Activated T-helper 1 cell treated with anti-CD3 and anti-CD28 coated beads, Interleukin-12 subunit alpha, Interleukin-12 subunit beta, Interleukin-2, Interleukin-4 antibody, amounts not matched to agents 30 ng/mL and 10 ng/mL and 1 ng/mL, durations not matched to agents 14 hours and 24 hours and 36 hours (primary cell): ENCODE measurements around the gene CLINT1. TPM values are rescaled to one million over a fixed set of nuclear protein-coding genes. Genes with fewer than 3 reads are reported as not detected.

ENCODE experiments used
- DNase-seq: peaks from one replicate; pipeline ENCODE4 v3.0.0; 2021; ENCODE audit warnings: low spot score
- H3K27ac Mint-ChIP-seq: one replicate; pipeline ENCODE4 v1.8.0; 2021; ENCODE audit warnings: mild to moderate bottlenecking, mixed read lengths
- H3K27me3 Mint-ChIP-seq: one replicate; pipeline ENCODE4 v1.8.0; 2022; ENCODE audit warnings: mild to moderate bottlenecking, moderate library complexity, mixed read lengths; ENCODE audit not compliant: insufficient read depth
- H3K36me3 Mint-ChIP-seq: one replicate; pipeline ENCODE4 v1.8.0; 2021; ENCODE audit warnings: low read depth, mixed read lengths
- H3K4me1 Mint-ChIP-seq: one replicate; pipeline ENCODE4 v1.8.0; 2021; ENCODE audit warnings: low read depth, mixed read lengths
- H3K4me3 Mint-ChIP-seq: one replicate; pipeline ENCODE4 v1.8.0; 2021; ENCODE audit warnings: mild to moderate bottlenecking, moderate library complexity, mixed read lengths
- H3K9me3 Mint-ChIP-seq: one replicate; pipeline ENCODE4 v1.8.0; 2021; ENCODE audit warnings: mixed read lengths
- intact Hi-C: fragments of 100-400 bp; cut with micrococcal nuclease; formaldehyde crosslinking; loops from one replicate; pipeline ENCODE4 v1.15.1; 2024
- total RNA-seq: library from RNA; stranded (reverse); gene quantifications from 2 replicates; pipeline ENCODE4 v1.2.3, GENCODE V29; 2022

CLINT1 gene
- total RNA-seq, 1 donor from 2014 or later, result 90.5 TPM

DNA sequence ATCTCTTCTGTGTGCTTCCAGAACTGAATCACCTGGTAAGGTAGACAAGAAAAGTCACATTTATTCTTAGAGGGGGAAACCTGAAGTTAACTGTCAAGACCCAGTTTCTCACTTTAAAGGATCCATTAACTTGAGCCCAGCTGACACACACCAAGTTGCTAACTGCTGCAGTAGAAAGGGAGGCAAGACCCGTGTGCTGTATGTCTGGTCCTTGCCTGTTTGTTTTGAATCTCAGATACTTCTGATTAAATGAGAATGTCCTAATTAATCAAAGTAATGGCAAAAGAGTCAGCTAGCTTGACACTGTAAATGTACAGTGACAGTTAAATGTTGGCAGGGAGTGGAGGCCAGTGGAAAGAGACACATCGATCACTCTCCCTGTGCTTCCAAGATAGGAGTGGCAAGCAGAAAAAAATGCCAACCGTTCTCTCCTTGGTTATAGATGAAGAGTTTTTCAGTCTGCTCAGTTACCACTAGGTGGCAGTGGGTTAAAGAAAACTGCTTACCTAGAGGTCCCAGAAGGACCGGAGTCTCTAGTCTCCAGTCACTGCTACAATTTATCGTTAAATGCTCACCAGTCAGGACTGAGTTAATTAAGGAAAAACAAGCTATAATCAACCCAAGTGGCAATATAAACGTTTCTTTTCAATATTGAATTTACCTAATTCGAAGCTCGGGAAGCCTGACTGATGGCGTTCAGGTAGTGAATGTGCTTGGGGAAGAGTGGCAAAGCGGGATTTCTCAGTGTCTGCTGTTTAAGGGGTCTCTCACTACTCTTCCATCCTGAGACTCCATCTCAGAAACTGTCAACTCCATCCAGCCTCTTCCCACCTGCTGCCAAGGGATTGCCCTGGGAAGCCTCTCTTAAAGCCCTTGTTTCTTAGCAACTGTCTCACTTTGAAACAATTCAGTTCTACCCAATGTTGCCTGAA lies 97.0 kb downstream of the CLINT1 start:
- intact Hi-C loops, result loop anchor here (1.0 to 5.0 kb wide), 6 partner anchors 55 to 1371 kb away; no protein-coding TSS in a partner anchor
- Mint-ChIP-seq H3K4me1 (peaks cover 8% of the 10 kb centered on the region), H3K4me3 (no peak overlapping the region), H3K36me3 (peaks cover 3% of the 10 kb centered on the region), H3K27me3 (peaks cover 2% of the 10 kb centered on the region), H3K27ac (no peak overlapping the region), H3K9me3 (no peaks in the 10 kb centered on the region)
- peak; percentile 11 for DNase-seq

DNA sequence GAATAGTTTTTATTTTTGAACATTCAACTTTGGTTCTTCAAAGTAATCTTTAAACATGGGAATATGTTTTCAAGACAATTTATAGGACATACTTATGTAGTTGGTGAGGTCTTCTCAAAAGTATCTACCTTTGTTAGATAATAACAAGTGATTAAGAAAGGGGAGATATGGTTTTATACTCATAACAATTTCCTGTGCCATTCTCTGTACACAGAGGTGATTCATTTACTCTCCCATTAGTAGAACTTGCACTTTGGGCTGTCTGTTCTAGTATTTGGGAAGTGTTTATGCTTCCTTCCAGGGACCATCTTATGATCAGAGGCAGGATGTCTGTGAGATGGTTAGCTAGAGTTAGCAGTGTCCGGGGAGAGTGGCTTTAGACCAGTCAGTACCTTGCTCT lies 100.2 kb downstream of the CLINT1 start:
- intact Hi-C loops, result no loop called here
- peaks cover 8% of the 10 kb centered on the region for H3K4me1 Mint-ChIP-seq
- DNase-seq, result no peak
- H3K36me3 Mint-ChIP-seq, result peaks cover 12% of the 10 kb centered on the region
- H3K9me3 Mint-ChIP-seq, result no peaks in the 10 kb centered on the region
- no peaks in the 10 kb centered on the region for H3K27me3 Mint-ChIP-seq
- H3K4me3 Mint-ChIP-seq, result no peak overlapping the region
- H3K27ac Mint-ChIP-seq, result no peak overlapping the region

DNA sequence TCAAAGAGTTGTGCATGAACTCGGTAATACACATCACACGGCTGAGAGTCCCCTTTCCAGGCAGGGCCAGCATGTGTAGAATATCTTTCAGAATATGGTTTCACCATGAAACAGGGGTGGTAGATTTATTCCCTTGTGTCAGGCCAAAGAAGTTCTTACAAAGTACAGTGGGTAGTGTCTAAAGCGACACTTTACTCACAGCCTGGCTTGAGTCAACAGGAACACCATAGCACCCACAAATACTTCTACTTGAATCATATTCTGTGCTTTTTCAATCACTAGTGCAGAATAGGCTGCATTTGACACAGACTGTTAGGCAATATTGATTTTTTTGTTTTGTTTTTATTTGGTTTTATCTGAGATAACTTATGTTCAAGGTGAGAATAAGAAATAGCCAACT lies 102.8 kb downstream of the CLINT1 start:
- Mint-ChIP-seq H3K4me1 (peaks cover 8% of the 10 kb centered on the region), H3K9me3 (no peaks in the 10 kb centered on the region), H3K4me3 (no peak overlapping the region), H3K27ac (no peak overlapping the region), H3K36me3 (peaks cover 14% of the 10 kb centered on the region), H3K27me3 (no peaks in the 10 kb centered on the region)
- intact Hi-C loops, result no loop called here
- DNase-seq, result no peak

DNA sequence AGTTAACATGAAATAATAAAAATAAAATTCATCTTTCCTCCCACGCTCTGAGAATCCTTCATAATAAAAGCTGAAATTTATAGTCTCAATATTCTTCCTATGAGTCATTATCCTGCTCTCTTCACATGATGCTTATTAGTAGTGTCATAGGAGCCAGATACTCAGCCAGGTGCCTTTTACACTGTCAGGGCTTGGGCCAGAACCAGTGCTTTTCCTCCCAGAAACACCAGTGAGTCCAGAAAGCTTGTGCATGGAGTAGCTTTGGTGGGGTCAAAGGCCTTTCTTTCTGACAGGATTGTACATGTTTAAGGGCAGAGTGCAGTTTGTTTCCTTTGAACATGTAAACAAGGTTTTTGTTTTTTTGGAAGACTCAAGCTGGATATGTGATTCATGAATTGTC lies 108.6 kb downstream of the CLINT1 start:
- Mint-ChIP-seq H3K27me3 (no peaks in the 10 kb centered on the region), H3K4me1 (peaks cover 25% of the 10 kb centered on the region), H3K36me3 (peaks cover 8% of the 10 kb centered on the region), H3K9me3 (no peaks in the 10 kb centered on the region), H3K27ac (no peak overlapping the region), H3K4me3 (no peak overlapping the region)
- intact Hi-C loops, result no loop called here
- no peak for DNase-seq

DNA sequence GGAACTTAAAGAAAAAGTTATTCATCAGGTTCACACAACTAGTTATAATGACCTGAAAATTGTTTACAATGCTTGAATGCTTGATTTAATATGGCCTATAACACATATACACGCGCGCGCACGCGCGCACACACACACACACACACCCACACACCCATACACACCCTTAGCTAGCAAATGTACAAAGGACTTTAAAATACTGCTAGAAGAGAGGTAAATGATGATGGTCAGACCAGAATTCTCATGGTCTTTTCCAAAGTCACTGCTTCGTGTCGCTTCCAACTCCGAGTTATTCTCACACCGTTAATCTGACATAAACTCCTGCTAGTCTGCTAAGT lies 109.5 kb downstream of the CLINT1 start:
- H3K4me1 Mint-ChIP-seq, result peaks cover 33% of the 10 kb centered on the region
- intact Hi-C loops, result no loop called here
- no peak overlapping the region for H3K27ac Mint-ChIP-seq
- H3K27me3 Mint-ChIP-seq, result no peaks in the 10 kb centered on the region
- no peak overlapping the region for H3K4me3 Mint-ChIP-seq
- peaks cover 7% of the 10 kb centered on the region for H3K36me3 Mint-ChIP-seq
- no peaks in the 10 kb centered on the region for H3K9me3 Mint-ChIP-seq
- no peak for DNase-seq

DNA sequence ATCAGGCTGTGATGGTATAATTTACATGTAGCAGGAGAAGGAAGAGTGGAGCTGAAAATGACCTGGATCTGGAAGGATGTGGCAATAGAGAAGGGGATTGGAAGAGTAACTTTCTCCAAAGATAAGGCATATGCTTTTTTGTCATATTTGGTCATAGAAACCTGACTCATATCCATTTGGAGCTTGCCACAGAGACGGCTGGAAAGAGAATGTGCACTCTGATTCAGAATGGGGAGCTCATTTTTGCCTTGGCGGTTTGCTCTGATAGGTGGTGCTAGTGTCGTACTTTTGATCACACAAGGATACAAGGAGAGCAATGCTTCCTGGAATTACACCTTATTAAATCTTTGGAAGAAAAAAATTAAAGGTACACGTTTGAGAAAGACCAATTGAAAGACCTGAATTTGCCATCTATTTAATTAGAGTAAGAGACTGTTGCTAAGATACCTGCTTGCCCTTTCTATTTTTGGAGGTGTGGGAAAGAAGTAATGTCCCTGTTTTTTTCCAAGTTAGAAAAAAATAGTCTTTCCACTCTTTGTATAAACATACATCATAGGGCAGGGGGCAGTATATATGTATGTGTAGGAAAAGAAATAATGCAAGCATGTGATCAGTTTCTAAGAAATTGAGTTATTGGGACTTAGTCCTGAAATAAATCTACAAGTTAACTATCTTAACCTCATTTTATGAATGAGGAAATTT lies 110.0 kb downstream of the CLINT1 start:
- Mint-ChIP-seq H3K27me3 (peaks cover 3% of the 10 kb centered on the region), H3K36me3 (peaks cover 10% of the 10 kb centered on the region), H3K9me3 (no peaks in the 10 kb centered on the region), H3K27ac (no peak overlapping the region), H3K4me3 (no peak overlapping the region), H3K4me1 (peaks cover 37% of the 10 kb centered on the region)
- DNase-seq, result no peak
- intact Hi-C loops, result no loop called here

DNA sequence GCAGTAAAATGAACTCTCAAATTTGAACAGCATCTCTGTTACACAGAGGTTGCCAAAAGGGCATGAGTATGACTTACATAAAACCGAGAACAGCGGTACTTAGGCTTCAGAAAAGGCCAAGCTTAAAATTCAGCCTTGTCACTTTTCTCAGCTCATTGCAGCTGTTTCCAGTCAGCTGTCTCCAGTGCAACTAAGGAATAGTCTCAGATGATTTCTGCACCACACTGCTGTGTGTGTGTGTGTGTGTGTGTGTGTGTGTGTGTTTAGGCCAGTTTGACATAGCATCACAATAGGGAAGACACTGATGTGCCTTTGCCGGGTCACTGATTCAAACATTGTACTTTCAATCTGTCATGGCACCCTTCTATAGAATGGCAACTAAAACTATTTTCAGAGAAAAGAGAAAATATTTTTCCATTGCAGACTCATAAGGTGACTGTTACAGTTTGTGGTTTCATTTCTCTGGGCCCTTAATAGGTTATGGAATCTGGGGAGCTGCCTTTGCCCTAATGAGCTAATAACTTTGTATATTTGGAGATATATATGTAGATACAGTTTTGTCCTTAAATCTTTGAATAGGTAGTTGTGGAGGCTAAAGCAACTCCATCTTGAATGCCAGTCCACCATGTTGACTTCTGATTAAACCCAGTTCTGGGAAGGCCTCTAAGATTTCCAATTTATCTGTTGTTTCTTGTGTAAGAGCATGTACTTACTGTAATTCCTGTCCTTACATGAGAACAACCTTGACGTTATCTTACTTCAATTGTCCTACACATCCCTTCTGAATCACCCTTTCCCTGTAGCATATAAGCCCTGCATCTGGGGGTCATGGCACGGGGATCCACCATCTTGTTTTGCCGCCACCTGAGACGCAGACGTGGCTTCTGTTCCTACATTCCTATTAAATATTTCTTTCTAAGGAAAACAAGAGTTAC lies 110.9 kb downstream of the CLINT1 start:
- Mint-ChIP-seq H3K27me3 (peaks cover 3% of the 10 kb centered on the region), H3K9me3 (no peaks in the 10 kb centered on the region), H3K27ac (peak overlapping the region; percentile 51), H3K4me1 (peaks cover 41% of the 10 kb centered on the region), H3K36me3 (peaks cover 10% of the 10 kb centered on the region), H3K4me3 (no peak overlapping the region)
- no peak for DNase-seq
- intact Hi-C loops, result no loop called here

DNA sequence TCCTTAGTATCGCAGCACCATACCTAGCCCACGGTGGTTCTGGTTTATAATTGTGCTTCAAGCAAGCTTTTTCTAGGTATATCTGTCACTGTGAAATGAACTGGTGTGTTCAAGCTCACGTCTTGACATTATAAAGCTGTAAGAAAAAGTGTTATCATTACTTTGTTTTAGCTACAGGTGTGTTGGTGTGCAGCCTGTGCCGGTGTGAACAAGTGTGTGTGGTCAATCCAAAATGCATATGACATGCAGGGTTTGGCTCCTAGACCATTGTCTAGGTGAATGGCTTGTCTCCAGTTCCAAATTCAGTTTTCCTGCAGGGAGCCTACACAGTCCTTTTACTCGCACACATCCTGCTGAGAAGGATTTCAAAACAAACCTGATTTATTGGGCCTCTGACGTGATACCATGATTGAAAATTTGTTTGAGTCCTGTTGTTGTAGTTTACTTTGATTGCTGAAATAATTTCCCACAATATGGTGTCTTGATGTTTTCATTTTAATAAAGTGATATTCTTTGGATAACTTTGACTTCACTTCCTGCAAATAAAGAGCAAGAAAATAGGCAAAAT lies 111.7 kb downstream of the CLINT1 start:
- no peak overlapping the region for H3K27ac Mint-ChIP-seq
- H3K4me3 Mint-ChIP-seq, result no peak overlapping the region
- H3K4me1 Mint-ChIP-seq, result peaks cover 45% of the 10 kb centered on the region
- H3K9me3 Mint-ChIP-seq, result no peaks in the 10 kb centered on the region
- DNase-seq, result no peak
- intact Hi-C loops, result no loop called here
- H3K27me3 Mint-ChIP-seq, result peaks cover 3% of the 10 kb centered on the region
- peaks cover 6% of the 10 kb centered on the region for H3K36me3 Mint-ChIP-seq

DNA sequence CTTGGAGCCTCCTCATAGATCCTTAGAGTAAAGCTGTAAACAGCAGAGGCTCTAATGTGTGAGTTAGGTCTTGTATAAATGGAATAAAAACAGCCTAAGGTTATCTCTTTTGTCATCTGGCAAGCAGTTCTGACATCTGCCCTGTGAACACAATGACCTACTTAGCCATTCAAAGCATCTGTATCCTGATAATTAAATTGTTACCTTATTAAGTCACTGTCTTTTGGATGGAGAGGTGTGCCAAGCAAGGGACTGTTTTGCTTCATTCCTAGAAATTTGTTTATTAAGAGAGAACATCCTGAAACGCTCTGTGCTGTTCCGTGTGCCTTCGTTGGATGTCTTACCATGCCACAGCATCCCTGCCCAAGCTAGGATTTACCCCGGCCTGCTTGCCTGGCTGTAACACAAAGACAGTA lies 113.9 kb downstream of the CLINT1 start:
- Mint-ChIP-seq H3K27me3 (peaks cover 3% of the 10 kb centered on the region), H3K27ac (no peak overlapping the region), H3K36me3 (peaks cover 8% of the 10 kb centered on the region), H3K4me1 (peaks cover 50% of the 10 kb centered on the region), H3K9me3 (no peaks in the 10 kb centered on the region), H3K4me3 (peak overlapping the region; percentile 98)
- intact Hi-C loops, result no loop called here
- DNase-seq, result no peak

DNA sequence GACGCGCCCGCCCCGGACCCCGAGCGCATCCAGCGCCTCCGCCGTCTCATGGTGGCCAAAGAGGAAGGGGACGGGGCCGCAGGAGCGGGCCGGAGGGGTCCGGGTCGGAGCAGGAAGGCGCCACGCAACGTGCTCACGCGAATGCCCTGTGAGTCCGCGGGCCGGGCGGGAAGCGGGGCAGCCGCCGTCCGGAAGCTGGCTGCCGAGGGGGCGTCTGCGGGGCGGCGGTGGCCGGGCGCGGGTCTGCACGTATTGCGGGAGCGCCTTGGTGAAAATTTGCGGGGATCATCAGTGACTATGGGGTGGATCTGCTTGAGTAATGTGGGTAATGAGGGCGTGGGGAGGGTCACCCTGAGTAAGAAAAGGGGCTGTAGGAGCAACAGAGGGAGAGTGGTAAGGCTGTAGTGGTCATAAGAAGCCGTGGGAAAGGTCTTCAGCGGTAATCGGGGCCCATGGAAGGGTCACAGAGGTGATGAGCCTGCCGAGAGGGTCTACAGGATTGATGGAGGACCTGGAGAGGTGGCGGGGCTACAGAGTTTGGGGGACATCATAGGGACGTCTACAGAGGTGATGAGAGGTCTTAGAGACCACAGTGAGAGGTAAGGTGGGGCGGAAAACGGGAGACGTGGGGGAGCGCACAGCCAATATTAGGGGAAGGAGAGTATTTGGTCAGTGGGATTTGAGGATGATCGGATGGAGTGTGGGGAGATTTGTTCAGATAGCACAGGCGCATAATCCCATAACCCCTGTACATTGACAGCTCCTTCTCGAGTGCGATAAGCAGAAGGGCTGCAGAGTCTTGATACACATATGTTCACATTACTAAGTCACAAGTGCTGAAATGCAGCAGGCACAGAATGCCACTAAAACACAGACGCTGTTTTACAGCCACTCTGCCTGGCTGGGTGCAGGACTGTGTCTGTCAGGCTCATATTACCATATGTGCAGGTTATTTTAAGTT lies 114.6 kb downstream of the CLINT1 start:
- Mint-ChIP-seq H3K27me3 (peaks cover 3% of the 10 kb centered on the region), H3K27ac (peak overlapping the region; percentile 93), H3K9me3 (no peaks in the 10 kb centered on the region), H3K4me3 (peak overlapping the region; percentile 98), H3K4me1 (peaks cover 51% of the 10 kb centered on the region), H3K36me3 (peaks cover 13% of the 10 kb centered on the region)
- intact Hi-C loops, result no loop called here
- peak; percentile 21 for DNase-seq

DNA sequence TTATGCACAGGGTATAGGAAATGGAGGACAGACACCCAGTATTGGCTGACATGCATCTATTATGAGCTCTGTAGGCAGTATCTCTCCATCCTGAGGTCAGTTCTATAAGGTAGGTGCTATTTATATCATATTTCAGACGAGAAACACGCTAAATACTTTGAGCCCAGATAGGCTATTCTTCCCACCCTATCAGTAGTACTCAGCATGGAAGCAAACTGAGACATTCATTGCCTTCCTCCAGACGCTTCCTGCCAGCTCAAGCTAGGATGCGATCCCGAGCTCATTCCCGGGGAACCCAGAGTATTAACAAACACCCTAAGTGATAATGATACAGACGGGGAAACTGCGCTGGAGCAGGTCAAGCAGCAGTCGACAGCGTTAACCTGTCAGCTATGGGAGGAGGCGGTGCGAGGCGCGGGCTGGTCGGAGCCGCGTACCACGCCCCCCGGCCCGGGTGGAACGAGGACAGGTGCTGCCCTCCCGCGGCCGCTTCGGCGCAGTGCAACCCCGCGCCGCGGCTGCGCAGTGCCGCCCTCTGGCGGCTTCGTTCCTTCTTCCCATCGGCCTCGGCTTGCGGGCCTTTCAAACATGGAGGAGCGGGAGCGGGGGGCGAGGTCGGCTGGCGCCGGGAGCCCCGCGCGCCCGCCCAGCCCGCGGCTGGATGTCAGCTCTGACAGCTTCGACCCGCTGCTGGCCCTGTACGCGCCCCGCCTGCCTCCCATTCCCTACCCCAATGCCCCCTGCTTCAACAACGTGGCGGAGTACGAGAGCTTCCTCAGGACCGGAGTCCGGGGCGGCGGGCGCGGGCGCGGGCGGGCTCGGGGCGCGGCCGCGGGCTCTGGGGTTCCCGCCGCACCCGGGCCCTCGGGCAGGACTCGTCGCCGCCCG lies 115.5 kb downstream of the CLINT1 start, which contains the start of gene LSM11:
LSM11 (plus strand) TSS at position 550 of the 888 bp plus-strand sequence; CDS start at position 589, 39 bp downstream.
- no peaks in the 10 kb centered on the region for H3K9me3 Mint-ChIP-seq
- H3K27me3 Mint-ChIP-seq, result peaks cover 3% of the 10 kb centered on the region
- H3K27ac Mint-ChIP-seq, result peak within 1 kb of the TSS; percentile 93
- peaks cover 46% of the 10 kb centered on the region for H3K4me1 Mint-ChIP-seq
- intact Hi-C loops, result loop anchor here (1.0 kb wide), 10 partner anchors 12 to 415 kb away; partner anchors contain the start of genes CLINT1 and THG1L
- peak; percentile 90 for DNase-seq
- H3K4me3 Mint-ChIP-seq, result peak within 1 kb of the TSS; percentile 98
- H3K36me3 Mint-ChIP-seq, result peaks cover 17% of the 10 kb centered on the region
